Islet precursor cell (in vitro differentiated cells): ENCODE results near the gene DNAJB11.
"Not testable (repeated sequence)": the region's sequence is repeated elsewhere in the genome, so short reads cannot be mapped to it uniquely, and the experiment has no call there.

Experiments used
- DNase-seq: peaks from one replicate; pipeline ENCODE4 v3.0.0-alpha.2; 2018

Gene DNAJB11

DNA sequence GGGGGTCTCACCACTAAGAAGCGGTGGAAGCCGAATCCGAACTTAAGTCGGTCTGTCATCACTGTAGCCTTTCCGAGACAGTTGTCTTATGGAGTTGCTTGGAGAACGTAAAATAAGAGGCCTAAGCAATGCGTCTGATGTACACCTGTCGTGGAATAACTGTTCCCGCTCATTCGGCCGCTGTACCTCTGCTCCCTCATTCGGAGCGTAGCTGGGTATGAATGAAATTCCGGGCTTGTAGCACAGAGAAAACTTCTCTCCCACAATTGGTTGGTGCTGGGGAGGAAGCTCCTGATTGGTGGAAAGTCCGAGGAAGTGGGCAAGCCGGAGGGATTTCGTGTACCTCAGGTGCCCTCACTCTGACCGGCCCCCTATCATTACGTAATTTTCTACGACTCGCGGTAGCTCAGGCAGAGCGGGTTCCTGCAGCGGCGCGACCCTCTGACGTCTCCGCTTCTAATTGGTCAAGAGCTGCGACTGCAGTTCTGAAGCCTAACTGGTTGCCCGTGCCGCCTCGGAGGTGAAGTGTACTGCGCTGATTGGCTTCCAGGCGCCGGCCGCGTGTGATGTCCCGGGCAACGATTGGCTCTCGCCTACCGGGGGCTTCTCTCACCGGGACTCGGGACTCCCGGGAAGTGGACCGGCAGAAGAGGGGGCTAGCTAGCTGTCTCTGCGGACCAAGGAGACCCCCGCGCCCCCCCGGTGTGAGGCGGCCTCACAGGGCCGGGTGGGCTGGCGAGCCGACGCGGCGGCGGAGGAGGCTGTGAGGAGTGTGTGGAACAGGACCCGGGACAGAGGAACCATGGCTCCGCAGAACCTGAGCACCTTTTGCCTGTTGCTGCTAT, at the start of gene DNAJB11:
Gene DNAJB11, plus strand, starts transcription at position 625 of the 845 bp plus-strand sequence. Its CDS starts 178 bp downstream, at position 803.
- peak; percentile 100 for DNase-seq

DNA sequence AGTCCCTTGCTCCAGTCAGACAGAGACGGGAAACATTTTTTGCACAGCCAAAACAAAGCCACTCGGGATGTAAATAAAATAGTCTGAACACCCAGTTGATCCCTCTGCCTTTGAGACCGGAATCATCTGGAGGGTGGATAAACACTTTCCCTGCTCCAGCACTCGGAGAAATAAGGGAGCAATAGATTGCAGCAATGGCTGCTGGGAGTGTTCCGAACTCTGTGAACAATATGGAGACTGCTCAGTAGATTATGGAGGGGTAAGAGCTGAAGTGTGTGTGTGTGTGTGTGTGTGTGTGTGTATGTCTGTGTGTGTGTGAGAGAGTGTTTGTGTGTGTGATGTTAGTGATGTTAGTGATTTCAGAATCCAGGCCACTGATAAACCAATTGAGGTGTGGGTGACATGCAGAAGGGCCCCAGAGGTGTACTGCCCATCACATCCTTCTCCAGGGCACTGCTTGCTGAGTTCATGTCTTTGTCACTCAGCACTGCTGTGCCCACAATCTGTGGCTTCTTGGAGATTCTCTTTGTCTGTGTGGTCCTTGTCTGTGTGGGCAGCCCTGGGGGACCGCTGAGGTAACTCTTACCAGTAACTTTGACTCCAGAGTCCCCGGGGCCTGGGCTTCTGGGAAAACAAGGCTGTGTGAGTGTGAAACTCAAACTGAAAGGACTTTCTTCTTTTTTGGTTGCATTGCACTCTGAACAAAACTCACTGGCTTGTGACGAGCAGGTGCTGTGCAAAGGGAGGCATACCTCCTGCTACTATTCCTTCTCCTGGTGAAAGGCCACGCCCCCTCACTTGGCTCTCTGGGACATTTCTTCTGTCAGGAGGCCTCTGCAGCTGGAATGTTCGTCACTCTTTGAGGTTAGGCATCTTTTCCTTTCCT, 49.3 kb upstream of the DNAJB11 start:
- no peak for DNase-seq

DNA sequence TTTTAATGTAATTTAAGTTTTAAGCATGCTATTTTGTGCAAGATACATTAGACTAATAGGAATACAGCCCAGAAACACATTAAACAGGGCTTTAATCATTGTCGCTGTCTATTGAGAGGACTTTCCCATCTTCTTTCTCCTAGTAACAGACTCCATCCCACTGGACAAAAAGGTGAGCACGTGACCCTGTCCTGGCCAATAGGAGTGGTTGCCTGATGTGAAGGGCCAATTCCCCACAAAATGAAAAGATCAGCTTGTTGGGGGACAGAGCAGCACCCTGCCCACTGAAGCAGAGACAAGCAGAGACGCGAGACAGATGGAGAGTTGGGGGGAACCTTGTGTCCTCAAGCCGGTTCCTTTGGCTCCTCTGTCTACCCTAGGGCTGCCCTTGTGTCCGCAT, 47.5 kb upstream of the DNAJB11 start:
- DNase-seq: no peak

DNA sequence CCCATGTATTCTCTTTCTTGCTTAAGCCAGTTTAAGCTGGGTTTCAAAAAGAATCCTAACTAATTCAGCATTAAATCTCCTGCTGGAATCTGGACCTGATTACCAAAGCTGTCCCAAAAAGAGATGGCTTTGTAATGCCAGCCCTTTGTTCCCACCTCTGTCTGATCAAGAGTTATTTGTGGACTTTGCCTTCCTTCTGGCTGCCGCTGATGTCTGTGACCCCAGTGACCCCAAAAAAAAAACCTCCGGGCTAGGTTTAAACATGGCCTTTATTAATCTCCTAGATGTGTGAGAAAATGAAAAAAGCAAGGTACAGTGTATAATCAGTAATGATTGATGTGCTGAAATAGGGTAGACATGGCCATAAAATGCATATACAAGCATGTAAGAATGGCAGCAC, 47.1 kb upstream of the DNAJB11 start:
- DNase-seq: no peak

DNA sequence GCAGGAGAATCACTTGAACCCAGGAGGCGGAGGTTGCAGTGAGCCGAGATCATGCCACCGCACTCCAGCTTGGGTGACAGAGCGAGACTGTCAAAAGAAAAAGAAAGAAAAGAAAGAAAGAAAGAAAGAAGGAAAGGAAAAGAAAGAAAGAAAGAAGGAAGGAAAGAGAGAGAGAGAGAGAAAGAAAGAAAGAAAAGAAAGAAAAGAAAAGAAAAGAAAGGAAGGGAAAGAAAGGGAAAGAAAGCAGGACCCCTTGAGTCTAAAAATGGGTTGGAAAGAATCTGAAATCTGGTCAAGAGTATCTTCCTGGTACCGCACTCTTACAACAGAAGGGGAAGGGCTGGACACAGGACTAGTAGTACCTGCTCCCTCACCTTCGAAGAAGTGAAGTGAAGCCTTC, 45.9 kb upstream of the DNAJB11 start:
- no peak for DNase-seq

DNA sequence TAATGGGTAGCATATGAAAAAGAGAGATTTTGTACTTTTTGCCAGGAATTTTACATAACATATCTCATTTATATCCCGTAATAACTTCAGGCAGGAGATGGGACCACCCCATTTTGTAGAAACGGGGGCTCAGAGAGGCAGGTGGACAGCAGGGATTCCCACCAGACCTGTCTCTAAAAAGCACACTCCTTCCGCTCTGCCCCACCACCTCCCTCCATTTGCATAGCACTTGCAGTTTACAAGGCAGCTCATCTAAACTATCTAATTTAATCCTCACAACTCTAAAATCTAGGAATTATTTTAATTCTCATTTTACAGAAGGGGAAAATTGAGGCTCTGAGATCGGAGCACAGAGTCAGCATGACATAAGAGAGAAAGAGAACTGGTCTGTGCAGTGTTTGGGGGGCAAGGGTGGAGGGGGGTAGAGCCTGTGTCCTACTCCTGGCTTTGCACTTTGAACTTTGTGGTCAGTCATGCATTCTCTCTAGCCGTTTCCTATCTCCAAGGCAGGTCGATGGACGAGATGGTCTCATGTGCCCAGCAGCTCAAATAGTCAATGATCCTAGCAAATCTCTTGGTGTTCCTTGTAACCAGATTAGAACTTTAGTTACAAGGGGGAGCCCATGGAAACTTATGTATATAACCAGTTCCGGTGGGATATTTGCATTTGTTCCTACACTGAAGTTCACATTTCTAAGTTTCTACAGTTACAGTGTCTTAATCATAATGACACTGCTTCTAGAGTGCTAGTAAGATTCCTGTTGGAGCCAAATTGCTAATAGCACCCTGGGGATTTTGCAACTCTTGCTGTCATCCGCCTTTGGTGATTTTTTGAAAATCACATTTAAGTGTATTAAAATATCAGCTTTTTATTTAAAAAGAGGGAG, 44.9 kb upstream of the DNAJB11 start:
- no peak for DNase-seq

DNA sequence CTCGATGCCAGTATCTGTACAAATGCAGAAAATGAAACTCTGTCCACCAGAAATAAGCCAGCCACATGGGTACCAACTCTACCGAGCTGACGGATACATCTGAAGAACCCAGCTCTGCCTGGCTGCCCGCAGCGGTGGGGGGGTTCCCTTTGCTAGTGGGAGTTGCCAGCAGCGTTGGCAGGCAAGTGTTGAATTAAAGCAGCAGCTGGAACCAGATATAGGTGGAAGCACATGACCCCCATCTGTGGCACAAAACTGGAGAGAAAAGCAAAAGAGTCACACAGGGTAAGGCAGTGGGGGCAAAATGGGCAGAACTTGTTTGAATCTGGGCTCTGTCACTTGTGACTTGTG, 44.3 kb upstream of the DNAJB11 start:
- no peak for DNase-seq

DNA sequence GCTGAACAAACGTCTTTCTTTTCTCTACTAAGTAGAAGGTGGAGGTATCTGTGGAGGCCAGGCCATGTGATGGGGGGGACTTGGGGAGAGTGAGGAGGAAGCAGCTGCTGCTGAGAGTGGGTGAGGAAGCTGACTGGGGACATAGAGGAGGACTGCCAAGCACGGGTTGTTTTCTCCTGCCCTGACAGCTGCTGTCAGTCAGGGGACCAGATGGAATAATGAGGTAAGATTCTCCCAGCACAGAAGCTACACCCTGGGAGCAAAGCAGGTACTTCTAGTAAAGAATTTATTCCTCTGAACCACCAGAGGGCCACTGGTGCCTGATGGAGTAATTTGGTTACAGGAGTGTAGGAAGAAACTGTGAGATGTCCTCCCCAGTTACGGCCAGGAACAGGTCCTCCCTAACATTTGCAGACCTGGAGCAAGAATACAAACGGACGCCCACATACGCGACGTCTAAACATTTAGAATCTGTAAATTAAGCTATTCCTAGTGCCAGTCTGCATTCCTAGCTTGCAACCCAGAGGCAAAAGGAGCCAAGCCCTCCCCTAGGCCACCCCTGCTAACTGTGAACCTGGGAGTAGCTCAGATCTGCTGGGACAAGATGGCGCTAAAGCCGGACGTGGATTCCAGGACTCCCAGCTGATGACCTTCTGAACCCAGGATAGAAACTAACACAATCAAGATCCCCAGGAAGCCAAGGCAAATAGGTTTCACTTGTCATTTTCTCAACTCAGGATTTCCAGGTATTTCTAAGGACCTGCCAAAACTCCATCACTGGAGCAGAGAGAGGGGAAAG, 41.1 kb upstream of the DNAJB11 start:
- no peak for DNase-seq

DNA sequence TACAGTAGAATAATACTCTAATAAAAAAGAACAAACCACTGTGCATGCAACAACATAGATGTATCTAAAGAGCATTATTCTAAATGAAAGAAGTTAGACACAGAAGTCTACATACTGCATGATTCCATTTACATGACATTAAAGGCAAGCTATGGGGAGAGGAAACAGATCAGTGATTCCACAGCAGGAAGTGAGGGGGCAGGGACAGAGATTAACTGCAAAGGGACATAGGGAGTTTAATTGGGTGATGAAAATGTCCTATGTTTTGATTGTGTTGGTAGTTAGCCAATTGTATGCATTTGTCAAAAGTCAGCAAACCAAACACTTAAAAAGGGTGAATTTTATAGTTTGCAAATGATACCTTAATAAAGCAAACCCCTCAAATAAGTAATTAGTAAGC, 40.1 kb upstream of the DNAJB11 start:
- no peak for DNase-seq

DNA sequence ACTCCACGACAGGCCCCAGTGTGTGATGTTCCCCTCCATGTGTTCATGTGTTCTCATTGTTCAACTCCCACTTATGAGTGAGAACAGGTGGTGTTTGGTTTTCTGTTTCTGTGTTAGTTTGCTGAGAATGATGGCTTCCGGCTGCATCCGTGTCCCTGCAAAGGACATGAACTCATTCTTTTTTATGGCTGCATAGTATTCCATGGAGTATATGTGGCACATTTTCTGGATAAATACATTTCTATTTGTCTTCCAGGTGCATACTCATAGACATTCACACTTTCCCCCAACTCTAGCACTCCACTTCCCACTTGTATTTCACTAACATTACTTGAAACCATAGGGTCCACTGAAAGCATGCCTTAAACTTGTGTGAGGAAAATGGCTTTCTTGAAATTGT, 38.8 kb upstream of the DNAJB11 start:
- not testable (repeated sequence) for DNase-seq

DNA sequence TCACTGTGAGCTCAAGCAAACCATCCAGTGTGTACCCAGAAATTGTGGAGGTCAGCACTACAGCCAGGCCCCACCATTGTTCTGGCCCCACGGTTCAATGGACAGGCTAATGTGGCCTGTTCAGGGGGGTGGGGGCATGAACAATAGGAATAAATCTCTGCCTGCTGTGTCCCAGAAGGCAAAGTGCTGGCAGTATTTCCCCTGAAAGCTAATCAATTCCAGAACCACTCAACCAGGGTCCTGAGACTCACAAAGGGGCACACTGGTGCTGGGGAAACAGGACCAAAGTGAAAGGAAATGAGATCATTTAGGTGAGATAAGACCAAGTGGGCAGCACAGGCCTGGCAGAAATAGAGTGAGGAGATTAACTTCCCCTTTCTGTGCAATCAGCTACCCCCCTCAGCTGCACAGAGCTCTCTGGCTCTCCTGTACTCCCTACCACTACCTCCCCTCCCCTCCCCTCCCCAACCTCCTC, 37.9 kb upstream of the DNAJB11 start:
- DNase-seq: no peak

DNA sequence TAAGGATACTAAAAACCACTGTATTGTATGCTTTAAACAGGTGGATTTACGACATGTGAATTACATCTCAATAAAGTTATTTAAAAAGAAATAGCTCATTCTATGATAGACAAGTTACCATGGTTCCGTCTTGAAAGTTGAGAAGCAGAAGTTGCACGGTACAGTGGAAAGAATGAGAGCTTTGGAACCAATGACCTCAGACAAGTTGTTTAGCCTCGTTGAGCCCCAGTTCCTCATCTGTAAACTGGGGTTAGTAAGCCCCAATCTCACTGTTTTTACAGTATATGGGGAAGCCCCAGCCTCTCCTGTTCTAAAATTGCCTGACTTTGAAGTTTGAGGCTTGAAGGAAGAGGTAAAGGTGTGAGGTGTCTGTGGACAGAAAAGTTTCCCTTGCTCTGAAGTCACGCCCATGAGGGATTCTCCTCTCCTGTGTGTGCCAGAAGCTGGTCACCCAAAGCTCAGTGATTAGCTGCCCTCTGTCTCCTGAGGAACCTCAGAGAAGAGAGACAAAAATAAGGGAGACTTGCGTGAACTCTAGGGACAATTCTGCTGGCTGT, 36.3 kb upstream of the DNAJB11 start:
- no peak for DNase-seq

DNA sequence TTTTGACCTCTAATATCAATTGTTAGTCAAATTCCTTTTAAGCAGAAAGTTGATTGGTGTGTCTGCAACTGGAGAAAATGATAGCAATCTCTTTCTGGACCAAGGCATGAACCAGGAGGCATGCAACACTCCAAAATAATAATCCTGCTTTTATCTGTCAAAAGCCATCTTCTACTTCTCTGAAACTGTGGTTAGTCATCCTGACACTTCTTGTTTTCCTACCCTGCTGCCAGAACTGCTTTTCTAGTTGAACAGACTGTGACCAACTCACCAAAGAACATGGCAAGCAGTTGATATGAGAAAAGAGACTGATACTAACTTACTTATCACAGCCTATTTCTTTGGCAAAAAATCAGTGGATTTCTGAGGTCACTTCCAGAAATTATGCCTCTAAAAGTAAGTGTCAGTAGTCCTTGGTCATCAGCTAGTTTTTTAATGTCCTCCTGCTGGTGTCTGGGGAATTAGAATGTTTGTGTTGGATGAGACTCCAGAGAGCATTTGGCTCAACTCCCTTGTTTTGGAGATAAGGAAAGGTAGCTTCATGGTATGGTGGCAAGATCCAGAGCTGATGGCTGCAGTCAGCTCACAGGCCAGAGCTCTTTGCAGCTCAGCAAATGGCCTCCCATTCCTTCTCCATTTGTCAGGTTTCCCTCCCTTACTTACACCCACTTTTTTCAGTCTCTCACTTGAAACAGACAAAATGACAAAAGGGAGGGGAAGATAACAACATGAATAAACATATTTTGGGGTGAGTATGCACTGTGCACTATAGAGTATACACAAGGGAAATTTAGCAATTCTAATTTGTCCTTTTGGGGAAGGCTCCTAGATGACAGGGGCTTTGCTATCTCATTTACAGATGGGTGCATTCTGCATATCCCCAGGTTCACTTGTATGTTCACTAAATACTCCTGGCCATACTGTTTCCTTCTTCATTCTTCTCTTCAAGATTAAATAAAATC, 33.4 kb upstream of the DNAJB11 start:
- DNase-seq: no peak

DNA sequence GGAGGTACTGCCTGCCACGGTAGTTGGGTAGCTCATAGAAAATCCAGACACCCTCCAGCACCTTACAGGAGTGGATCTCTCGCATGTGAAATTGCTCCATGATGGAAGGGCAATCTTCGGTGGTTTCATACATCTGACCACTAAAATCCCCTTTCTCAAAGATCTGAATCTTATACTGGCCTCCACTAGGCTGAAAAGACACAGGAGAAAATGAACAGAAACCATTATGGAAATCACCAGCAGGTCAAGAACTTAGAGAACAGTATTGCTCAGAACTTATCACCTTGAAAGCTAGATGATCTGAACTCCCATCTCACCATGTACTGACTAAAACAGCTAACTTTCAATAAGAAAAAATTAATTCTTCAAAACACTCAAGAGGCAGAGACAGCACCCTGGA, 31.7 kb upstream of the DNAJB11 start:
- no peak for DNase-seq

DNA sequence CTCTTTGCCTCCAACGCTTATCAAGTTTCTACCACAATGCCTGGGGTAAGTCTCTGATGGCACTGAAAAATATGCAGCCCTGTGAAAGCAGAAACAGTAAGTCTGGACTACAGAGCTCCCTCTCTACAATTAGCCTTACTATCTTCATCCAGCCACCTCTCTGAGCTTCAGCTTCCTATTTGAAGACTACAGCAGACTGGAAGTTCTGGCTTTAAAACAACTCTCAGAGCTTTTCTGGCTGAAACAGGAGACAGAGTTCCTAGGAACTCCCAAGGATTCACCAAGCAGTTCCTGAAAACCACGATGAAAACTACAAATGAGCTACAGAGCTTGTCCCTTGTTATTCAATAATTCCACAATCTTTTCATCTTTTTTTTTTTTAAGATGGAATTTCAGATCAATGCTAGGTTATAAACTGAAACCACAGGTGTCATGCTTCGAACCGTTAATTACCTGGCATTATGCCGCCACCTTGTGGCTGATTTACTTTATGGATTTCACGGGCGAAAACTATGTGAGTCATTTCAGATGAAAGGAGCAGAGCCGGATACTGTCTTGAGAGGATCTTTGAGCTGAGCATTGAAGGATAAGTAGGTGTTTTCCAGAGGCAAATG, 30.2 kb upstream of the DNAJB11 start:
- peak; percentile 82 for DNase-seq

DNA sequence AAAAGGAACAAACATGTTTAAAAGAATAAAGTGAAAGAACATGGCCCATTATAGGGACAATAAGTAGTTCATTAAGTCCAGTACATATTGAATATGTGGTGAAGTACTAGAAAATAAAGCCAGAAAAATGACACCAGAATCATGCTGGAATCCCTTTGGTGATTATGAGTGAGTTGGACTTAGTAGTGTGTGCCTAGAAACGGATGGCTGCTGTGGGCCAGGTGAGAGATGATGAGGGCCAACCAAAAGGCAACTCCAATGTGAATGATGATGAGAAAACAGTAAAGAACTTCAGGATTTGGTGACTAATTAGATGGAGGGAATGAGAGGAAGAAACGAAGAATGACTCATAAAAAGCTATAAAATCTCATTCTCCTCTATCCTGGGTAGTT, 29.7 kb upstream of the DNAJB11 start:
- no peak for DNase-seq

DNA sequence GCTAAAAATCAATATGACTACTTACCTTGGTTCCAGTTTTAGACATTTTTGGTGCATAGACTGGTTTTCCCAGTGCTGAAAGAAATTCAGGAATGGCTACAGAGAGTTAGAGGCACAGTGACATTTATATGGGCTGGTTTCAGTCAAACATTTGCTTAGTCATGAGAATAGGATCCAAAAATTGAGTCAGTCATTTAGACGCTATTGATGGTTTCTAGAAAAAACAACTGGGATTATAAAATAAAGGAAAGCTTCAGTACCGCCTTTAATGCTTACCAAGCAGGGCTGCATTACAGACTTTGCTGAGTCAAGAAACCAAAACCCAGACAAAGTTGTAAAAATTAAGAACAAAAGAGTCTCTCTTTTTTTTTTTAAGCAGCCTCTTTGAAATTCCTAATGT, 26.2 kb upstream of the DNAJB11 start, which contains the start of gene CRYGS:
Gene CRYGS, minus strand, starts transcription at position 100 of the 400 bp plus-strand sequence. Its CDS starts 54 bp downstream, at position 46.
- DNase-seq: no peak

DNA sequence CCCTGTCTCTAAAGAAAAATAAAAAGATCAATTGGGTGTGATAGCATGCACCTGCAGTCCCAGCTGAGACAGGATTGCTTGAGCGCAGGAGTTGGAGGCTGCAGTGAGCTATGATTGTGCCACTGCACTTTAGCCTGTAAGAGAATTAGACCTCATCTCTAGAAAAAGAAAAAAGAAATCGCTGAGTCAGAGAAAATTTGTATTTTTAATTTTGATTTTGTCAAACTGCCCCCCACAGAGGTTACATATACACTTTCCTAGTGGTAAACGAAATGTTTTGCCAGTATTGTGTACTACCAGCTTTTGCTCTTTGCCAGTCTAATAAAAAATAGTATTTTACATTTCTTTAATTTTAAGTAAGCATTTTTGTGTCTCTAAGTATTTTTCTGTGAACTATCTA, 21.0 kb upstream of the DNAJB11 start:
- no peak for DNase-seq

DNA sequence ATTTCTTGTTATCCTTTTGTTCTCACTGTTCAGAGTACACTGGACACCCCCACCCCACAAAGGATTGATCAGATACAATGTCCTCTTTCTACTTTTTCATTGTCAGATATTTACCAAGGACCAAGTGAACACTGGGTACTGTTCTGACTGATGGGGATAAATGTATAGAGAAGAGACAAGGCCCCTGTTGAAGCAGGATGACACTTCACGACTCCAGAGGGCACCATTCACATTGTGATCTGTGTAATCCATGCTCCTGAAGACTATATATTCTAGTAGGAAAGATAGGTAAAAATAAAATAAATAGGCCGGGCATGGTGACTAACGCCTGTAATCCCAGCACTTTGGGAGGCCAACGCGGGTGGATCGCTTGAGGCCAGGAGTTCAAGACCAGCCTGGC, 19.1 kb upstream of the DNAJB11 start:
- DNase-seq: no peak
